ENCODE measurements around the gene SFTPB.

Gene SFTPB

DNA sequence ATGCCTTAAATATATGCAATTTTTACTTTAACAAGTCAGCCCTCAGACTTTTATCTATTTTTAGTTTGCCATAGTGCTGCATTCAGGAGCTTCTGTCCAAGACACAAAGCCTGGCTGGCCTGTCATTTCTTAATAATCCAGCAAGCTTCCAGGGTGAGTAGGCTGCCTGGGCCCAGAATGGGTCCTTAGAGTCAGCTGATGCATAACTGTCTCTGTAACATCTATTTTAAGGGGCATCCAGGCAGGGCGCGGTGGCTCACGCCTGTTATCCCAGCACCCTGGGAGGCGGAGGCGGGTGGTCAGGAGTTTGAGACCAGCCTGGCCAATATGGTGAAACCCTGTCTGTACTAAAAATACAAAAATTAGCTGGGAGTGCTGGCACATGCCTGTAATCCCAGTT lies 14.4 kb upstream of the SFTPB start:
- Histone ChIP-seq H3K27me3 (ENCODE audit: control insufficient read depth, insufficient read depth, low read length) (peaks cover 7% of the 10 kb centered on the region), H3K4me3 (ENCODE audit: low read length) (no peak overlapping the region), H3K4me1 (ENCODE audit: control insufficient read depth, low read depth, low read length) (peaks cover 10% of the 10 kb centered on the region), H3K9ac (ENCODE audit: low read length) (no peak overlapping the region), H3K27ac (ENCODE audit: low read length) (no peak overlapping the region), H3K36me3 (ENCODE audit: control insufficient read depth, low read depth, low read length) (no peaks in the 10 kb centered on the region), H3K9me3 (ENCODE audit: control insufficient read depth, low read depth, low read length) (no peaks in the 10 kb centered on the region)

DNA sequence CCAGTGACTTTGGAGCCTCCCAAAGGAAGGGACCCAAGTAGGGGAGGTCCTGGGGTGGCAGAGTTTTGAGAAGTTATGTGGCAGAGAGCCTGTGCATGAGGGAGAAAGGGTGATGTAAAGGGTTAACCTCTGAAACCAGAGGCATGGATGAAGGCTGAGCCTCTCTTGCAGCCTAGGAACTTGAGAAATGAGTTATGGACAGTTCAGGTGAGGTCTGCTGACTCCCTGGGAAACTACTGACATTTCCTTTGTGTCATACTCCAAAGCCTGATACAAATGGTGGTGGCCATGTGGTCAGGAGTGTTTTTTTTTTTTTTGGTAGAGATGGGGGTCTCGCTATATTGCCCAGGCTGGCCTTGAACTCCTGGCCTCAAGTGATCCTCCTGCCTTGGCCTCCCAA lies 13.8 kb upstream of the SFTPB start:
- Histone ChIP-seq H3K27me3 (ENCODE audit: control insufficient read depth, insufficient read depth, low read length) (peaks cover 7% of the 10 kb centered on the region), H3K27ac (ENCODE audit: low read length) (no peak overlapping the region), H3K36me3 (ENCODE audit: control insufficient read depth, low read depth, low read length) (no peaks in the 10 kb centered on the region), H3K9me3 (ENCODE audit: control insufficient read depth, low read depth, low read length) (no peaks in the 10 kb centered on the region), H3K4me1 (ENCODE audit: control insufficient read depth, low read depth, low read length) (peaks cover 4% of the 10 kb centered on the region), H3K9ac (ENCODE audit: low read length) (no peak overlapping the region), H3K4me3 (ENCODE audit: low read length) (no peak overlapping the region)

DNA sequence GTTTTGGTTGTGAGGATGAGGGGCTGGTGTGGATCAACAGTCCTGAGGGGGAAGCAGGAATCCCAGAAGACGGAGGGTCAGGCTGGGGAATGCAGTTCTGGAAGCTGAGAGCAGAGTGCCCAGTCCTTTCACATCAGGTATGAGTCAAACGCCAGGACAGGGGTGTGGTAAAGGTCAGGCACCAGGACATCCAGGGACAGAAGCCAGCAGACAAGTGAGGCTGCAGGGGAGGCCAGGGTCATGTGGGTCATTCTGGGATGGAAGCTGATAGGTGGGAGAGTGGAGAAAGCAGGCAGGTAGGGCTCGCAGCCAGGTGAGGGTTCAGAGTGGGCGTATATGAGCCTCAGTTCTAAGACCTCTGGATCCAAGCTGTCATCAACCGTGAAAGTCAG lies 13.4 kb upstream of the SFTPB start:
- no peaks in the 10 kb centered on the region for H3K9me3 ChIP-seq (ENCODE audit: control insufficient read depth, low read depth, low read length)
- H3K27me3 ChIP-seq (ENCODE audit: control insufficient read depth, insufficient read depth, low read length): peaks cover 7% of the 10 kb centered on the region
- H3K9ac ChIP-seq (ENCODE audit: low read length): no peak overlapping the region
- no peak overlapping the region for H3K4me3 ChIP-seq (ENCODE audit: low read length)
- no peaks in the 10 kb centered on the region for H3K36me3 ChIP-seq (ENCODE audit: control insufficient read depth, low read depth, low read length)
- H3K27ac ChIP-seq (ENCODE audit: low read length): no peak overlapping the region
- peaks cover 4% of the 10 kb centered on the region for H3K4me1 ChIP-seq (ENCODE audit: control insufficient read depth, low read depth, low read length)

DNA sequence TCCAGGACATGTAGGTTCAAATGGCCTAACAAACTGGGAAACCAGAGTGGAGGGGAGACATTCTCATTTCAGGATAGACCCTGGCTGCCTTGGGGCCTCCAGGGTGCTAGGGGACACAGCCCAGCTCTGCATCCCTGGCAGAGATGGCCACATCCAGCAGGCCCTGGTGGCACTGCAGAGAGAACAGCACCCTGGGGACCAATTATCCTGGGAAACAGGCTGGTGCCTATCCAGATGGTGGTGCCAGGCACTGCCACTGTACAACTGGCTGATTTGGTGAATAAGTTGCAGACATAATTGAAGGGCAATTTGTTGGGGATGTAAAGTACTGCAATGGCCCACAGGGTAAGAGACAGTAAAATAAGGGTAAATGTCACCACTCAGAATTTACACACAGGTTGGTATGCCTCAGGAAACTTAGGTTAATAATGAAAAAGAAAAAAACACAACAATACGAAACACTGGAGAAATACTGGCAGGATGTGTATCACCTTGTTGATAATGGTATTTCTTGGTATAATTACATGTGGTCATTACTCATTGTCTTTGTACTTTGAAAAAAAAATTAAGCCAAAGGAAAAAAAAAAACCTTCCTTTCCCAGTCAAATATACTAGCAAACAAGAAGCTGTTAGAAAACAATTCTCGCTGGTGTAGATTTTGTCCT lies 12.8 kb upstream of the SFTPB start:
- Histone ChIP-seq H3K4me1 (ENCODE audit: control insufficient read depth, low read depth, low read length) (peaks cover 4% of the 10 kb centered on the region), H3K36me3 (ENCODE audit: control insufficient read depth, low read depth, low read length) (no peaks in the 10 kb centered on the region), H3K9me3 (ENCODE audit: control insufficient read depth, low read depth, low read length) (no peaks in the 10 kb centered on the region), H3K27me3 (ENCODE audit: control insufficient read depth, insufficient read depth, low read length) (peaks cover 7% of the 10 kb centered on the region), H3K27ac (ENCODE audit: low read length) (no peak overlapping the region), H3K4me3 (ENCODE audit: low read length) (no peak overlapping the region), H3K9ac (ENCODE audit: low read length) (no peak overlapping the region)

DNA sequence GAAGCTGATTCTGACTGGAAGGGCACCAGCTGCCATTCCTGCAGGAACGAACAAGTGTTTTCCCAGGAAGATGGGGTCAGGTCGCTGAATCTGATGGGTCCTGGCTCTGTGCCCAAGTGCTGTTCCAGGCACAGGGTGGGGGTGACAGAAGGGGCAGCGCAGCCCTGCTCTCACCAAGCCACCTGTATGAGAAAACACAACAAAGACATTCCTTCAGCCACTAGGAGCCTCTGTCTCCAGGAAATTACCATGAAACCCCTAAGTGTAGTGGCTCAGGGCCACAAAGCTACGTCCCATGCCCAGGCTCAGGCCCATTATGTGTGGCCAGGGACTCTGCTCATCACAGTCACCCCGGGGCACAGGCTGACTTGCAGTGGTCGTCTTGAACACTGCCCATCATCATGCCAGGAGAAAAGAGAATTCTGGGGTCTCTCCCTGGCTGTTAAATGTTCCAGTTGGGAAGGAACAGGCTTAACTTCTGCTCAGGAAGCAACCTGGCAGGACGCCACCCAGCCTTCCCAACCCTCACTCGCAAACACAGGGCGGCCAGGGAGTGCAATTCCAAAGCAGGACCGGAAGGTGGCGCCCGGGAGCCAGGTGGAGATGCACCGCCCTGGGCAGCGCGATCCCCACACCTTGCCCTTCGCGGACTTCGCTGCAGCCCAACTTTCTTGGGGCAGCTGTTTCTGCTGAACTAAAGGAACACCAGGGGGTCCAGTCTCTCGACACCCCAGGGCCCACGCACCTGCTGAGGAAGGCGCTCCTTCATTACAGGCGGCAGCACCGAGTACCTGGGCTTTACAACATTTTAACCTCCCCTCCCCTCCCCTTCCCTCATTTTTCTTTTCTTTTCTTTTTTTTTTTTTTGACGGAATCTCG lies 11.0 kb upstream of the SFTPB start:
- H3K4me1 ChIP-seq (ENCODE audit: control insufficient read depth, low read depth, low read length): peaks cover 4% of the 10 kb centered on the region
- no peaks in the 10 kb centered on the region for H3K36me3 ChIP-seq (ENCODE audit: control insufficient read depth, low read depth, low read length)
- no peak overlapping the region for H3K4me3 ChIP-seq (ENCODE audit: low read length)
- no peak overlapping the region for H3K9ac ChIP-seq (ENCODE audit: low read length)
- no peaks in the 10 kb centered on the region for H3K9me3 ChIP-seq (ENCODE audit: control insufficient read depth, low read depth, low read length)
- H3K27me3 ChIP-seq (ENCODE audit: control insufficient read depth, insufficient read depth, low read length): peaks cover 7% of the 10 kb centered on the region
- no peak overlapping the region for H3K27ac ChIP-seq (ENCODE audit: low read length)

DNA sequence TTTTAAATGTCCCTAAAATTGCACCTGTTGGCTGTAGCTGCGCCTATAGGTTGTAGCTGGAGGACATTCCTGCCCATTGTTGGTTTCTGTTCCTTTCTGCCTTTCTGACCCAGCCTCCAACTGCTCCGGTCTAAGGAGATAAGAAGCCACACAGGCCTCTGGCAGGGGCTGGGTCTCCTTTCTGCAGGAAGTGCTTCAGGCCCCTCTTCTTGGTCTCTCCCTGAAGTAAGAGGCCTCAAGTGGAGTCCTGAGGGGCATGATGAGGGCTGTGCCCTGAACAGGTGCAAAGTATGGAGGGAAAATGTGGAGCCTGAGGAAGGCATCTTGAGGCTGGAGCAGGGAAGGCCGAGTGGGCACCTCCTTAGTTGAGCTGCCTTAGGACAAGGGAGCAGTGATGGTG lies 10.4 kb upstream of the SFTPB start:
- H3K27me3 ChIP-seq (ENCODE audit: control insufficient read depth, insufficient read depth, low read length): peaks cover 7% of the 10 kb centered on the region
- no peaks in the 10 kb centered on the region for H3K36me3 ChIP-seq (ENCODE audit: control insufficient read depth, low read depth, low read length)
- no peak overlapping the region for H3K27ac ChIP-seq (ENCODE audit: low read length)
- no peaks in the 10 kb centered on the region for H3K9me3 ChIP-seq (ENCODE audit: control insufficient read depth, low read depth, low read length)
- no peak overlapping the region for H3K9ac ChIP-seq (ENCODE audit: low read length)
- H3K4me1 ChIP-seq (ENCODE audit: control insufficient read depth, low read depth, low read length): peaks cover 4% of the 10 kb centered on the region
- H3K4me3 ChIP-seq (ENCODE audit: low read length): no peak overlapping the region

DNA sequence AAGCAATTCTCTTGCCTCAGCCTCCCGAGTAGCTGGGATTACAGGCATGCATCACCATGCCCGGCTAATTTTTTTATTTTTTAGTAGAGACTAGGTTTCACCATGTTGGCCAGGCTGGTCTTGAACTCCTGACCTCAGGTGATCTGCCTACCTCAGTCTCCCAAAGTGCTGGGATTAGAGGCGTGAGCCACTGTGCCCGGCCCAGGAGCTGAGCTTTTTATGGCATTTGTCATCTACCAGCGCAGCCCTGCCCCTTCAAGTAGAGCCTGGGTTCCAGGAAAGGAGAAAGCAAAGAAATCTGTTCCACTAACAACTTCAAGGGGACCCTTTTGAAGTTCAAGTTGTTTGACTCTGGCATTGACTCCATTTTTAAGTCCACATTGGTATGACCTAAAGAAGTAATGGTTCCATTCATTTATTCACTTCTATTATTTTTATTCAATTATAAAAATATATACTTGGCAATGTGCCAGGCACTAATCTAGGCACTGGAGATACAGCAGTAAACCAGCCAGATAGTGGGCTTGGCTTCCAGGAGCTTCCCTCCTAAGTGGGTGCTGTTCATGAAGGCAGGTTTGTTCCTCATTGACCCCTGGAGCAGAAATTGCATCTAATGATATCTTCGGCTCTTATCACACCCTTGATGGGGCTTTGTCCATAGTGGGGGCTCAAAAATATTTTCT lies 8.0 kb upstream of the SFTPB start:
- Histone ChIP-seq H3K4me3 (ENCODE audit: low read length) (no peak overlapping the region), H3K4me1 (ENCODE audit: control insufficient read depth, low read depth, low read length) (peaks cover 4% of the 10 kb centered on the region), H3K36me3 (ENCODE audit: control insufficient read depth, low read depth, low read length) (no peaks in the 10 kb centered on the region), H3K27me3 (ENCODE audit: control insufficient read depth, insufficient read depth, low read length) (peaks cover 7% of the 10 kb centered on the region), H3K27ac (ENCODE audit: low read length) (no peak overlapping the region), H3K9ac (ENCODE audit: low read length) (no peak overlapping the region), H3K9me3 (ENCODE audit: control insufficient read depth, low read depth, low read length) (no peaks in the 10 kb centered on the region)

DNA sequence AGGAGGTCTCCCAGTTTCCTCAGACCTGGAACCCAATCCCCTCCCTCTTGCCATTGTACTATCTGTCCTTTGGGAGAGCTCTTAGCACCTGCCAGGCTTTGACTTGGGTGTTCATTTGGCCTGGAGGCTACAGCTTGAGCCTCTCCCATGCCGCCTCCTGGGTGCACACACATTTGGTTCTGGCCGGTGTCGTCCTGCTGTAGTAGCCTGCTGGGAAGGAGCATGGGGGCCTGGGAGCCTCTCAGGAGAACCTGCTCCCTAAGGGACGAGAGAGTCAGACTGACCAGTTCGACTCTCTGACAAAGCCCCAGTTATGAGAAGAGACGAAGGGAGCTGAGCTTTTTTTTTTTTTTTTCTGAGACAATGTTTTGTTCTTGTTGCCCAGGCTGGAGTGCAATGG lies 7.4 kb upstream of the SFTPB start:
- Histone ChIP-seq H3K27ac (ENCODE audit: low read length) (no peak overlapping the region), H3K4me1 (ENCODE audit: control insufficient read depth, low read depth, low read length) (peaks cover 4% of the 10 kb centered on the region), H3K9ac (ENCODE audit: low read length) (no peak overlapping the region), H3K4me3 (ENCODE audit: low read length) (no peak overlapping the region), H3K9me3 (ENCODE audit: control insufficient read depth, low read depth, low read length) (no peaks in the 10 kb centered on the region), H3K36me3 (ENCODE audit: control insufficient read depth, low read depth, low read length) (no peaks in the 10 kb centered on the region), H3K27me3 (ENCODE audit: control insufficient read depth, insufficient read depth, low read length) (peaks cover 7% of the 10 kb centered on the region)

DNA sequence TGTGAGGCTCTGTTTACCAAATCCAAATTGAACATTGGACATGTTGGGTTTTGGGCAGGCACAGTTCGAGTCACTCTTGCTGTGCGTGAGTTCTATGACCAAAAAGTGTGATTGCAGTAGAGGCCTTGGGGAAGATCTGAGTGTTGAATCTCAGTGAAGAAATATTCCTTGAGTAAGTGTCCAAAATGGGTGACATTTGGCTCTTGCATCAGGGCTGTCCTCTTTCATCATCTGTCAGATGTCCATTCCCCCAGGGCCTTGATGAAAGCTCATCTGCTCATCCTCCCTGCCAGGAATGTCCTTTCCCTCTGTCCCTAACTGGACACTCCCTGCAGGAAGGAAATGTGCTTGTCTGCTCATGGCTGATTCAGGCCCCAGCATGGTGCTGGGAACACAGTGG lies 6.4 kb upstream of the SFTPB start:
- no peak overlapping the region for H3K9ac ChIP-seq (ENCODE audit: low read length)
- H3K27me3 ChIP-seq (ENCODE audit: control insufficient read depth, insufficient read depth, low read length): peaks cover 2% of the 10 kb centered on the region
- no peaks in the 10 kb centered on the region for H3K36me3 ChIP-seq (ENCODE audit: control insufficient read depth, low read depth, low read length)
- peaks cover 4% of the 10 kb centered on the region for H3K4me1 ChIP-seq (ENCODE audit: control insufficient read depth, low read depth, low read length)
- H3K9me3 ChIP-seq (ENCODE audit: control insufficient read depth, low read depth, low read length): no peaks in the 10 kb centered on the region
- H3K27ac ChIP-seq (ENCODE audit: low read length): no peak overlapping the region
- H3K4me3 ChIP-seq (ENCODE audit: low read length): no peak overlapping the region

DNA sequence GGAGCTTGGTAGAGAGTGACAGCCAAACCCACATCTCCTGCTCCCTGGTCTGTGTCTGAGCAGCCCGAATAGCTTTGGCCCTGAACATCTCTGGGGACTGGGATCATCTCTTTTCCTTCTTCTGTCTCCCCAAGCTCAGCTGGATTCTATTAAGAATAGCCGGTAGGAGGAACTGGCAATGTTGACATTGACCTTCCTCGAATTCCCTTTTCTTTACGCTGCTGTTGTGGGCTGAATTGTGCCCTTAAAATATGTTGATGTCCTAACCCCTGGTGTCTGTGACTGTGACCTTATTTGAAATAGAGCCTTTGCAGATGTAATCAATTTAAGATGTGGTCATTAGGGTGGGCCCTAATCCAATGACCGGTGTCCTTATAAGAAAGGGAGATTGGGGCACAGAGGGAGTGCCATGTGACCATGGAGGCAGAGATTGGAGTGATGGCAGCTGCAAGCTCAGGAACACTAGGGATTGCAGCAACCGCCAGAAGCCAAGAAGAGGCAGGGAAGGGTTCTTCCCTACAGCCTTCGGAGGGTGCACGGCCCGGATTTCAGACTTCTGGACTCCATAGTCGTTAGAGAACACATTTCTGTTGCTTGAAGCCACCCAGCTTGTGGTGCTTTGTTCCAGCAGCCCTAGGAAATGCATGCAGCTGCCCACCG lies 5.8 kb upstream of the SFTPB start:
- Histone ChIP-seq H3K9me3 (ENCODE audit: control insufficient read depth, low read depth, low read length) (no peaks in the 10 kb centered on the region), H3K9ac (ENCODE audit: low read length) (no peak overlapping the region), H3K36me3 (ENCODE audit: control insufficient read depth, low read depth, low read length) (no peaks in the 10 kb centered on the region), H3K27ac (ENCODE audit: low read length) (no peak overlapping the region), H3K27me3 (ENCODE audit: control insufficient read depth, insufficient read depth, low read length) (no peaks in the 10 kb centered on the region), H3K4me1 (ENCODE audit: control insufficient read depth, low read depth, low read length) (peaks cover 1% of the 10 kb centered on the region), H3K4me3 (ENCODE audit: low read length) (no peak overlapping the region)

DNA sequence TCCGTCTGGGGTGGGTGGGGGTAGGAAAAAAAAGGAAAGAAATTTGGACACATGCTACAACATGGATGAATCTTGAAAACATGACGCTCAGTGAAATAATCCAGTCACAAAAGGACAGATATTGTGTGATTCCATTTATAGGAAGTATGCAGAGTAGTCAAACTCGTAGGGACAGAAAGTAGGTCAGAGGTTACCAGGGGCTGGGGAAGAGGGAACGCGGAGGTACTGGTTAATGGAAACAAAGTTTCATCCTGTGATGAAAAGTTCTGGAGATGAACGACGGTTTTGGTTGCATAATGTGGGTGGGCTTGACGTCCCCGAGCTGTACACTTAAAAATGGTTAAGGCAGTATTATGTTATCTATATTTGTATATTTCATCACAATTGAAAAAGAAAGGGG lies 4.5 kb upstream of the SFTPB start:
- Histone ChIP-seq H3K9ac (ENCODE audit: low read length) (no peak overlapping the region), H3K27ac (ENCODE audit: low read length) (no peak overlapping the region), H3K4me3 (ENCODE audit: low read length) (no peak overlapping the region)

More for the DNA sequence above, 4.5 kb upstream of the SFTPB start:
- H3K9me3 ChIP-seq (ENCODE audit: control insufficient read depth, low read depth, low read length): no peaks in the 10 kb centered on the region
- H3K4me1 ChIP-seq (ENCODE audit: control insufficient read depth, low read depth, low read length): no peaks in the 10 kb centered on the region
- H3K36me3 ChIP-seq (ENCODE audit: control insufficient read depth, low read depth, low read length): no peaks in the 10 kb centered on the region
- H3K27me3 ChIP-seq (ENCODE audit: control insufficient read depth, insufficient read depth, low read length): no peaks in the 10 kb centered on the region

All from iPS-18a (cell line).